NCI-H2107 (cell line): Measurements from ENCODE around the gene NNAT.
"Not testable (repeated sequence)": the region's sequence is repeated elsewhere in the genome, so short reads cannot be mapped to it uniquely, and the experiment has no call there.

Experiments
- DNase-seq: peaks from one replicate; lab custom pipeline; 2025; lab: John Stamatoyannopoulos, UW

Gene NNAT

GRCh38 chr20:37540001-37540400, 19.0 kb downstream of the NNAT start:
- DNase-seq: no peak

DNA sequence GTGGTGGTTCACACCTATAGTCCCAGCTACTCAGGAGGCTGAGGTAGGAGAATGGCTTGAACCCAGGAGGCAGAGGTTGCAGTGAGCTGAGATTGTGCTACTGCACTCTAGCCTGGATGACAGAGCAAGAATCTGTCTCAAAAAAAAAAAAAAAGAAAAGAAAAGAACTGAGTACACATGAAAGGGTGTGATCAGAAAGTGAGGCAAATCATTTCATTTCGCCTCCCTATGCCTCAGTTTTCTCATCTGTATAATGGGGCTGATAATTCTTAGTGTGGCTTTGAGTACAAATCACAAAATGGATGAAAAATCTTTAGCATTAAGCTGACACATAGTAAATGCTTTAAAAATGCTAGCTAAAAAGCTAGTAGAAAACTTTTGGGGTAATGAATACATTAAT, 19.8 kb downstream of the NNAT start:
- not testable (repeated sequence) for DNase-seq

DNA sequence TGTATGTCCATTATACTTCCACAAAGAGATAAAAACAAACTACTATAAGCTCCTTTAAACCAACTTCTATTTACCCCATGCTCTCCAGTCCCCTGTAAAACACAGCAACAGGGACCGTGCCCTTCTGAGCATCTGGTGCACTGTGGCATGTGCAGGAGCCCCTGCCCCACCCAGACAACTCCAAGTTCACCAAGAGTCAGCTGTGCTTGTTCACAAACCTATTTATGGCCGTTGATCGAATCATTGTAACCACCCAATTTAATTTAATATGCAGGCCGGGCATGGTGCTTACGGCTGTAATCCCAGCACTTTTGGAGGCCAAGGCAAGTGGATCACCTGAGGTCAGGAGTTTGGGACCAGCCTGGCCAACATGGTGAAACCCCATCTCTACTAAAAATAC, 20.3 kb downstream of the NNAT start:
- no peak for DNase-seq

GRCh38 chr20:37542281-37542680, 21.2 kb downstream of the NNAT start:
- no peak for DNase-seq

GRCh38 chr20:37543828-37544227, 22.8 kb downstream of the NNAT start:
- DNase-seq: no peak

DNA sequence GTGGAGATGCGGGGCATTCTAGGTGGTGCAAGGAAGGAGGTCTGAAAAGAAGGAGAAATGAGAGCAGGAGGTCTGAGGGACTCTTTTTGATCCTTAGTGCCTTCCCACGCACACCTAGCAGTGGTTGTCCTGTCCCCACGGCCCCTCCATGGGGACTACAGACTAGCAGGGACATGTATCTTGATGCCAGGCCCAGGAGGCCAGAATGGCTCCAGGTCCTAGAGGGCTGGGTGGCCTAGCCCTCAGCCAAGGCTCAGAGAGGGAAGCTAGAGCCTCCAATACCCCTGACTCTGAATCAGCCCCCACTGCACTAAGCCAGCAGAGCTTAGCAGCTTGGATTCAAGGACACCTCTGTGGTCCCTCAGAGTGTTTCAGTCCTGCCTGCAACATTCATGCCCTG, 23.3 kb downstream of the NNAT start:
- no peak for DNase-seq

DNA sequence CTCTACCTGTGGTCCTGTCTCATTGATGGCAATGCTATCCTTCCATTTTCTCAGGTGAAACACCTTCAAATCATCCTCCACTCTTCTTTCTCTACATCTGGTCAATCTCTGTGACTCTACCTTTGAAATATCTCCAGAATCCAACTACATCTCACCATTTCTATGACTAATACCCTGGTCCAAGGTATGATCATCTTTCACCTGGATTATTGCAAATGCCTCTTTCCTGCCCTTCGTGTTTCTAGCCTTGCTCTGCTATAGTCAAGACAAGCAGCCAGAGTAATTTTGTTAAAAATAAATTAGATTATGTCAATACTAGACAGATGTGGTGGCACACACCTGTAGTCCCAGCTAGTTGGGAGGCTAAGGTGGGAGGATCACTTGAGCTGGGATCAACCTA, 24.5 kb downstream of the NNAT start:
- DNase-seq: no peak

GRCh38 chr20:37547912-37548311, 26.9 kb downstream of the NNAT start:
- DNase-seq: no peak

DNA sequence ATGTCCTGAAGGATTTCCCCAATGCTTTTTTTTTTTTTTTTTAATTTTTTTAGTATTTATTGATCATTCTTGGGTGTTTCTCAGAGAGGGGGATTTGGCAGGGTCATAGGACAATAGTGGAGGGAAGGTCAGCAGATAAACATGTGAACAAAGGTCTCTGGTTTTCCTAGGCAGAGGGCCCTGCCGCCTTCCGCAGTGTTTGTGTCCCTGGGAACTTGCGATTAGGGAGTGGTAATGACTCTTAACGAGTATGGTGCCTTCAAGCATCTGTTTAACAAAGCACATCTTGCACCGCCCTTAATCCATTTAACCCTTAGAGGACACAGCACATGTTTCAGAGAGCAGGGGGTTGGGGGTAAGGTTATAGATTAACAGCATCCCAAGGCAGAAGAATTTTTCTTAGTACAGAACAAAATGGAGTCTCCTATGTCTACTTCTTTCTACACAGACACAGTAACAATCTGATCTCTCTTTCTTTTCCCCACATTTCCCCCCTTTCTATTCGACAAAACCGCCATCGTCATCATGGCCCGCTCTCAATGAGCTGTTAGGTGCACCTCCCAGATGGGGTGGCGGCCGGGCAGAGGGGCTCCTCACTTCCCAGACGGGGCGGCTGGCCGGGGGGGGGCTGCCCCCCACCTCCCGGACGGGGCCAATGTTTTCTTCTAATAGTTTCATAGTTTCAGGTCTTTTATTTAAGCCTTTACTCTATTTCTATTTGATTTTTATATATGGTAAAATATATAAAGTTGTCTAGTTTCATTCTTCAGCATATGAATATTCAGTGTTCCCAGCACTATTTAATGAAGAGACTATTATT, 29.3 kb downstream of the NNAT start:
- not testable (repeated sequence) for DNase-seq

GRCh38 chr20:37551660-37552059, 30.6 kb downstream of the NNAT start:
- DNase-seq: not testable (repeated sequence)

GRCh38 chr20:37552415-37552814, 31.4 kb downstream of the NNAT start:
- no peak for DNase-seq

- DNase-seq: not testable (repeated sequence)
These were observed 33.8 kb downstream of the NNAT start for GRCh38 chr20:37554721-37555298.

DNA sequence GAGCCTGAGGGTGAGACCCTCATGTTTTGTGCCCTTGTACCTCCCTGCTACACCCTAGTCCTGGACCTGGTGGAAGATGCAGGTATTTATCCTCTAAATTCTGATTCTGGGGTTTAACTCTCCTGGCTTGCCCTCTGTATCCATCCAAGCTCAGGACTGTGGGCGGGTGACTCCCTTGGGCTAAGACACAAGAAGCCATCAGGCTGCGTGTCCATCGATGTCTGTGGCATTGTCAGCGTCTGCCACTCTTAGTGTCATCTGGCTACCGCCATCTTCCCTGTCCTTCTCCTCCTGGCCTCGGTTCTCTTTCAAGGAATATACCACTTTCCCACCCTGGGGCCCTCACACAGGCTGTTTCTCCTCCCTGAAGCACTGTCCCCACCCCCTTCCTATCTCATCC, 35.5 kb downstream of the NNAT start:
- DNase-seq: no peak

DNA sequence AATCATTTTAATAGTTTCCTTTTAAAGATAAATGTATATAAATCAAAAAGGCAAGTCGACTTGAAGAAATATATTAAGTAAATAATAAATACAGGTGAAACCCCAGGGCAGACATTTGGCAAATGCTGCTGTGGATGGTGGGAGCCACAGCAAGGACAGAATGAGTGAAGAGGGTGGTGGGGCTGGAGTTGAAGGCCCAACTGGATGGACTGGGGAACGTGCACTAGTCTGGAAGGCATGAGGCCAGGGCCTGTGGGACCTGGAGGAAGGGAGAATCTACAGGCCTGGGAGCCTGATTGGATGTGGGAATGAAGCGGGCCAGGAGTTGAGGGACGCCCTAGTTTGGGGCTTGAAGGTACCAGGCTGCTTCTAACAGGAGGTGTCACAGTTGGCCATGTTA, 37.3 kb downstream of the NNAT start:
- DNase-seq: no peak

- DNase-seq: no peak
These were observed 37.7 kb downstream of the NNAT start for GRCh38 chr20:37558779-37559178.

- no peak for DNase-seq
These were observed 38.4 kb downstream of the NNAT start for GRCh38 chr20:37559312-37560027.

DNA sequence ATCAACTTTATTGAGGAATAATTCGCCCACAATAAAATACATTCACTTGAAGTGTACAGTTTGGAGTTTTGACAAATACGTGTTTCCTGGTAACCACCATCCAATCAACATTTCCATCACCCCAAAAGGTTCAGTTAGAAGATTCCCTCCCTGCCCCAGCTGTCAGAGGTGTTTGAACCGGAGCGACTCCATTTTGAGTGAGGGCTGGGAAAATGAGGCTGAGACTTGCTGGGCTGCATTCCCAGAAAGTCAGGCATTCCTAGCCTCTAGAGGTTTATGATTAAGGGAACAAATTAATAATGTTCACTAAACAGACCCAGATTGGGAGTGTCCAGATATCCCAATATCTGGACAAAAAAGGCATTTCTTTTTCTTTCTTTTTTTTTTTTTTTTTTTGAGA, 39.6 kb downstream of the NNAT start:
- no peak for DNase-seq

GRCh38 chr20:37562695-37563480, 41.8 kb downstream of the NNAT start:
- no peak for DNase-seq

GRCh38 chr20:37564016-37564387, 43.0 kb downstream of the NNAT start:
- DNase-seq: no peak

DNA sequence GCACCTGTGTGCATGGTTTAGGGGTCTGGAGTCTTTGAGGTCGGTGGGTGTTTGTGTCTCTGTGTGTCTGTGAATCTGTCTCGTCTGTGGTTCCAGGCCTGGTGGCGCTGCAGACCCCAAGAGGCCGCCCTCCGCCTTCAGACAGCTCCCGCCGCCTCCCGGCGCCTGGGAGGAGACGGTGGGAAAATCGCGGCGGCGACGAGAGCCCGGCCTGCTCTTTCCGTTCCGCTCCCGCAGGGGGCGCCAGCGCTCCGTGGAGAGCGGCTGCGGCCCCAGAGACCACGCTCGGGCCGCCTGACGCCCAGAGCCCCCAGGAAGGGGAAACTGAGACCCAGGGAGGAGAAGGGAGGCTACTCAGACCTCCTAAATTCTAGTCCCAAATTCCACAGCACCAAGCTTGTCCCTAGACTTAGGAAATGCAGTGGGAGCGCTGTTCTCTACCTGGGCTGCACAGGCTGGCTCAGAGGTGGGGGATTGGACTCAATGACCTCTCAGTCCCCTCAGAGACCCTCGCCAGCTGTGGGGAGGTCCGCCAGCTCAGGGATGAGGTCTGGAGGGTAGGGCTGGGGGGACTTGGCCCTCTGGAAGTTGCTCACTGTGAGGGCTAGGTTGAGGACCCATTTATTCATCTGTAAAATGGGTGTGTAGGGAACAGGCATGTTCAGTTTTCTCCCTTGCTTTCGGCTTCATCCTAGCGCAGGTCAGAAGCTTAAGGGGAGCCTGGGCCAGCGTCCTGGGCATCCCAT, 43.5 kb downstream of the NNAT start:
- no peak for DNase-seq

- DNase-seq: no peak
These were observed 44.2 kb downstream of the NNAT start for GRCh38 chr20:37565134-37565811.
